GM12878 (cell line): ENCODE results near the gene ARIH2. TPM values are rescaled to one million over a fixed set of nuclear protein-coding genes. Genes with fewer than 3 reads are reported as not detected.

Experiments used
- ATAC-seq: fragments of 200-7000 bp; cut with Tn5 transposase; 3 replicates; pipeline ENCODE4 v1.9.1; 2020; ENCODE audit warnings: mild to moderate bottlenecking, moderate library complexity
- BruUV-seq: library from RNA; stranded (reverse); fragments of 400-500 nt; replicated peaks from 2 replicates; lab custom pipeline; 2021; lab: Mats Ljungman, UMichigan
- CTCF ChIA-PET: fragments of 300-600 bp; sonication (Branson Sonifier 250); formaldehyde crosslinking; extraction: SDS; loops from one replicate; lab custom pipeline; 2021; ENCODE audit warnings: inconsistent platforms; lab: Yijun Ruan, JAX
- POLR2A ChIA-PET: fragments of 350-600 bp; formaldehyde crosslinking; extraction: SDS; loops from one replicate; lab custom pipeline; 2021; ENCODE audit warnings: inconsistent platforms; lab: Charles Lee
- RAD21 ChIA-PET: fragments of 300-600 bp; sonication (Branson Sonifier 250); formaldehyde crosslinking; loops from one replicate; lab custom pipeline; 2023; ENCODE audit warnings: antibody characterized with exemption; ENCODE audit not compliant: unreplicated experiment; lab: Charles Lee
- SMC1A ChIA-PET: fragments of 300-600 bp; sonication (Branson Sonifier 250); formaldehyde crosslinking; loops from one replicate; lab custom pipeline; 2023; ENCODE audit not compliant: unreplicated experiment, uncharacterized antibody; lab: Charles Lee
- DNase-seq: peaks from one replicate; pipeline ENCODE4 v3.0.0-alpha.2; 2011; ENCODE audit warnings: low read depth, low spot score
- FAIRE-seq: peaks from 3 replicates; lab custom pipeline; 2011; peaks lifted over from hg19 to GRCh38; lab: Jason Lieb, UNC
- H2AFZ ChIP-seq: 2 replicates; pipeline ENCODE4 v1.6.0; 2011; ENCODE audit warnings: low read depth, low read length, control low read depth; ENCODE audit not compliant: control insufficient read depth
- H3K27ac ChIP-seq: 2 replicates; pipeline ENCODE4 v1.5.1; 2011; ENCODE audit warnings: control low read depth; ENCODE audit not compliant: control insufficient read depth, insufficient read depth
- H3K27me3 ChIP-seq, 2 experiments: replicated peaks in 1 of 2; 2 replicates each; pipeline versions ENCODE4 v1.6.0 to v1.6.1; 2011; ENCODE audit warnings: low read length in 1 of 2; ENCODE audit not compliant: control insufficient read depth in 2 of 2, insufficient read depth in 2 of 2
- H3K36me3 ChIP-seq, 2 experiments: 2 replicates each; pipeline ENCODE4 v1.5.1; 2011; ENCODE audit warnings: low read length in 1 of 2; ENCODE audit not compliant: control insufficient read depth in 2 of 2, insufficient read depth in 2 of 2
- H3K4me1 ChIP-seq: 2 replicates; pipeline ENCODE4 v1.6.1; 2011; ENCODE audit warnings: mild to moderate bottlenecking, low read length, moderate library complexity, mixed read lengths; ENCODE audit not compliant: control insufficient read depth, insufficient read depth
- H3K4me2 ChIP-seq: 2 replicates; pipeline ENCODE4 v1.6.0; 2011; ENCODE audit warnings: control low read depth; ENCODE audit not compliant: control insufficient read depth, insufficient read depth
- H3K4me3 ChIP-seq: fragments of 200-600 bp; sonication (generic); 2 replicates; pipeline ENCODE4 v1.5.1; 2016
- H3K79me2 ChIP-seq: 2 replicates; pipeline ENCODE4 v1.6.0; 2011; ENCODE audit warnings: low read length; ENCODE audit not compliant: control insufficient read depth, insufficient read depth
- H3K9ac ChIP-seq: 2 replicates; pipeline ENCODE4 v1.8.0; 2011; ENCODE audit warnings: low read length, control low read depth, mixed read lengths; ENCODE audit not compliant: control insufficient read depth, insufficient read depth
- H3K9me3 ChIP-seq: replicated peaks from 3 replicates; pipeline ENCODE4 v1.5.1; 2011; ENCODE audit warnings: mild to moderate bottlenecking, low read length; ENCODE audit not compliant: control insufficient read depth, insufficient read depth
- H4K20me1 ChIP-seq: 2 replicates; pipeline ENCODE4 v1.6.0; 2011; ENCODE audit not compliant: control insufficient read depth, insufficient read depth
- ASH2L ChIP-seq: fragments of 300-600, 200-600 bp; sonication (generic); IDR thresholded peaks from 2 replicates; pipeline ENCODE4 v1.6.1; 2017; ENCODE audit warnings: low read depth, mild to moderate bottlenecking, borderline replicate concordance
- ATF7 ChIP-seq: fragments of 450-650 bp; IDR thresholded peaks from 2 replicates; pipeline ENCODE4 v1.6.1; 2016; ENCODE audit warnings: low read depth, mild to moderate bottlenecking
- CTCF ChIP-seq, 3 experiments: IDR thresholded peaks in 2 of 3; conservative IDR thresholded peaks in 1 of 3; 2 replicates each; pipeline ENCODE4 v1.5.1; 2011; ENCODE audit warnings: low read depth in 3 of 3, low read length in 3 of 3, mild to moderate bottlenecking in 3 of 3, control low read depth in 2 of 3, moderate library complexity in 2 of 3, inconsistent platforms in 1 of 3, mixed read lengths in 1 of 3; ENCODE audit not compliant: control insufficient read depth in 2 of 3, insufficient read depth in 1 of 3; ENCODE audit errors: extremely low read depth in 1 of 3
- ELK1 ChIP-seq: IDR thresholded peaks from 2 replicates; pipeline ENCODE4 v1.6.1; 2012; ENCODE audit warnings: low read depth, low read length, improper control_type of control experiment
- HCFC1 ChIP-seq: fragments of 150-350 bp; IDR thresholded peaks from 2 replicates; pipeline ENCODE4 v1.6.1; 2014; ENCODE audit warnings: low read length
- KLF5 ChIP-seq: fragments of 450-650 bp; IDR thresholded peaks from 2 replicates; pipeline ENCODE4 v1.6.1; 2014; ENCODE audit warnings: mild to moderate bottlenecking; ENCODE audit not compliant: partially characterized antibody
- MEF2B ChIP-seq: fragments of 450-650 bp; IDR thresholded peaks from 2 replicates; pipeline ENCODE4 v1.6.1; 2018; ENCODE audit warnings: mild to moderate bottlenecking, moderate library complexity; ENCODE audit not compliant: partially characterized antibody, poor library complexity, severe bottlenecking
- NFXL1 ChIP-seq: fragments of 450-650 bp; IDR thresholded peaks from 2 replicates; pipeline ENCODE4 v1.6.1; 2017; ENCODE audit warnings: antibody characterized with exemption, mild to moderate bottlenecking, borderline replicate concordance
- NFYA ChIP-seq: IDR thresholded peaks from 2 replicates; pipeline ENCODE4 v1.6.1; 2011; ENCODE audit warnings: low read depth, mild to moderate bottlenecking, low read length, improper control_type of control experiment, borderline replicate concordance
- NR2C2 ChIP-seq: IDR thresholded peaks from 2 replicates; pipeline ENCODE4 v1.6.1; 2011; ENCODE audit warnings: borderline replicate concordance, low read depth; ENCODE audit not compliant: control insufficient read depth, insufficient read length
- PAX5 ChIP-seq: IDR thresholded peaks from 2 replicates; pipeline ENCODE4 v1.6.1; 2011; ENCODE audit warnings: low read depth, low read length, borderline replicate concordance
- RELA ChIP-seq: fragments of 450-650 bp; IDR thresholded peaks from 2 replicates; pipeline ENCODE4 v1.8.0; 2014; ENCODE audit warnings: borderline replicate concordance; ENCODE audit not compliant: partially characterized antibody
- SIX5 ChIP-seq: IDR thresholded peaks from 2 replicates; pipeline ENCODE4 v1.6.1; 2011; ENCODE audit warnings: mild to moderate bottlenecking, low read depth, low read length, moderate library complexity; ENCODE audit not compliant: severe bottlenecking
- SKIL ChIP-seq: fragments of 450-650 bp; IDR thresholded peaks from 2 replicates; pipeline ENCODE4 v1.6.1; 2017; ENCODE audit warnings: mild to moderate bottlenecking, low read depth, inconsistent platforms; ENCODE audit not compliant: poor library complexity, severe bottlenecking
- SMAD1 ChIP-seq: fragments of 450-650 bp; IDR thresholded peaks from 2 replicates; pipeline ENCODE4 v1.6.1; 2018; ENCODE audit warnings: mild to moderate bottlenecking, low read depth; ENCODE audit not compliant: partially characterized antibody
- USF2 ChIP-seq: IDR thresholded peaks from 2 replicates; pipeline ENCODE4 v1.6.1; 2011; ENCODE audit warnings: low read depth, low read length, improper control_type of control experiment, borderline replicate concordance
- YBX1 ChIP-seq: fragments of 450-650 bp; IDR thresholded peaks from 2 replicates; pipeline ENCODE4 v1.6.1; 2016; ENCODE audit warnings: antibody characterized with exemption
- ZNF274 ChIP-seq: IDR thresholded peaks from one replicate; pipeline ENCODE4 v1.8.0; 2011; ENCODE audit not compliant: insufficient read length, insufficient read depth
- WGBS: methylation state at CpG from one replicate; pipeline ENCODE4 v1.1.6; 2016; ENCODE audit warnings: low lambda C conversion rate; ENCODE audit not compliant: insufficient replicate concordance, insufficient coverage; ENCODE audit errors: missing lambda C conversion rate; 5-methylcytosine and 5-hydroxymethylcytosine counted together
- in situ Hi-C: fragments of 300-500 bp; cut with MboI; formaldehyde crosslinking; loops from 9 replicates; pipeline ENCODE4 v1.14.3; 2018; ENCODE audit warnings: mixed read lengths
- intact Hi-C: fragments of 100-400 bp; cut with micrococcal nuclease; formaldehyde crosslinking; loops from one replicate; pipeline ENCODE4 v1.14.2; 2022; ENCODE audit not compliant: unreplicated experiment
- polyA plus RNA-seq, 11 experiments: library from polyadenylated mRNA; depleted of rRNA in 4 of 11; unstranded in 6 of 11; stranded (reverse) in 5 of 11; fragments of >200 nt; fragmentation: Nextera tagmentation in 4 of 11; fragmentation: Illumina TruSeq in 1 of 11; extraction: Ambion mirVana in 4 of 11; extraction: Trizol in 1 of 11; gene quantifications; 1 replicate in 1 of 11; 2 replicates in 10 of 11; pipeline versions ENCODE4 v1.2.1 to v1.2.3, GENCODE V29; 2011 to 2016; ENCODE audit warnings: inconsistent platforms in 2 of 11, missing spikeins in 2 of 11, low read depth in 1 of 11
- total RNA-seq, 4 experiments: library from RNA; depleted of rRNA in 3 of 4; stranded (reverse); fragments of >200 nt in 3 of 4; fragmentation: Illumina TruSeq in 1 of 4; extraction: Trizol in 1 of 4; gene quantifications; 2 replicates each; pipeline versions ENCODE4 v1.2.1 to v1.2.3, GENCODE V29; 2013 to 2021

Gene ARIH2
- total and polyA plus RNA-seq, 10 of the 15 experiments (the other 5 are each of a cell fraction or from before 2014, with no cell fraction given) = 18.7 to 74.7 (median 63.7) TPM

- TF ChIP-seq CTCF (IDR thresholded peaks at IDR 0.05 in 2 of 3, conservative IDR thresholded peaks at IDR 0.05 in 1 of 3; ENCODE audit: control insufficient read depth in 2 of 3, extremely low read depth in 1 of 3, insufficient read depth in 1 of 3, low read depth in 3 of 3, low read length in 3 of 3) (no peak), YBX1 (no peak), PAX5 (no peak), ELK1 (no peak)
Measured at GRCh38 chr3:48962340-48962739, 43.7 kb downstream of the ARIH2 start (continued).

- POLR2A ChIA-PET = interaction anchor here (1.0 kb wide), 1 partner anchor 12 kb away, joined by 5 read pairs; no protein-coding TSS in a partner anchor
- TF ChIP-seq HCFC1 = no peak
- TF ChIP-seq MEF2B = no peak
- no peak for TF ChIP-seq ZNF274
- no peak for TF ChIP-seq SKIL
- no peak for TF ChIP-seq KLF5
- TF ChIP-seq RELA = no peak
- TF ChIP-seq NR2C2 = no peak
- TF ChIP-seq SIX5 = no peak
- no peak for TF ChIP-seq ASH2L
- TF ChIP-seq ATF7 = no peak
- TF ChIP-seq SMAD1 = no peak
- TF ChIP-seq USF2 = no peak
- no peak for TF ChIP-seq NFXL1
- TF ChIP-seq NFYA = no peak
Measured at GRCh38 chr3:48962939-48963338, 44.3 kb downstream of the ARIH2 start.

More at GRCh38 chr3:48962939-48963338, 44.3 kb downstream of the ARIH2 start:
- Histone ChIP-seq H3K27me3 (no peaks in the 10 kb centered on the region), H3K4me1 (peaks cover 15% of the 10 kb centered on the region), H3K79me2 (no peaks in the 10 kb centered on the region), H3K9me3 (no peaks in the 10 kb centered on the region), H3K36me3 (peaks cover 7 to 10% of the 10 kb centered on the region in 2 experiments), H3K4me3 (no peak overlapping the region), H4K20me1 (no peaks in the 10 kb centered on the region), H2AFZ (no peak overlapping the region), H3K27ac (no peak overlapping the region), H3K4me2 (no peak overlapping the region), H3K9ac (no peak overlapping the region)
- ChIA-PET CTCF (interaction anchor here (1.6 kb wide), 1 partner anchor 25 kb away, joined by 5 read pairs; no protein-coding TSS in a partner anchor), SMC1A (no interaction called here), RAD21 (no interaction called here)
- BruUV-seq = no TSS peak
- in situ Hi-C loops (no loop called here), intact Hi-C loops (no loop called here)
- FAIRE-seq (no peak), ATAC-seq (no peak), DNase-seq (no peak)
- 84% methylated on average over 4 of the region's 4 CpGs for WGBS
